IMR-90 (cell line): ENCODE results near the gene KIAA0825. TPM values are rescaled to one million over a fixed set of nuclear protein-coding genes. Genes with fewer than 3 reads are reported as not detected.
A peak's percentile ranks its signal among the peaks of the same experiment; 100 is the strongest.

ENCODE experiments used
- ATAC-seq: fragments of 200-7000 bp; cut with Tn5 transposase; 2 replicates; pipeline ENCODE4 v1.9.1; 2020; ENCODE audit warnings: low read depth, mild to moderate bottlenecking, moderate library complexity
- Bru-seq: library from RNA; stranded (reverse); fragments of 400-500 nt; gene quantifications from one replicate; lab custom pipeline; 2021; lab: Mats Ljungman, UMichigan
- BruChase-seq, 2 experiments: library from RNA; stranded (reverse); fragments of 400-500 nt; gene quantifications; one replicate each; lab custom pipeline; 2021; lab: Mats Ljungman, UMichigan
- BruUV-seq: library from RNA; stranded (reverse); fragments of 400-500 nt; replicated peaks from 2 replicates; lab custom pipeline; 2021; lab: Mats Ljungman, UMichigan
- CTCF ChIA-PET: fragments of 300-600 bp; formaldehyde crosslinking; extraction: SDS; loops from one replicate; lab custom pipeline; 2021; ENCODE audit warnings: antibody characterized with exemption; lab: Yijun Ruan, JAX
- POLR2A ChIA-PET: fragments of 300-600 bp; sonication (Branson Sonifier 250); formaldehyde crosslinking; loops from one replicate; lab custom pipeline; 2022; ENCODE audit warnings: antibody characterized with exemption; ENCODE audit not compliant: unreplicated experiment; lab: Charles Lee
- DNase-seq: peaks from one replicate; pipeline ENCODE4 v3.0.0; 2013
- H2AFZ ChIP-seq: replicated peaks from 2 replicates; pipeline ENCODE3; 2013; ENCODE audit warnings: low read length, mild to moderate bottlenecking; ENCODE audit not compliant: poor library complexity
- H2AK5ac ChIP-seq: 2 replicates; pipeline ENCODE4 v1.6.1; 2013; ENCODE audit warnings: low read depth, low read length, inconsistent platforms
- H2AK9ac ChIP-seq: replicated peaks from 2 replicates; pipeline ENCODE3; 2013; ENCODE audit warnings: mild to moderate bottlenecking, low read depth, low read length, moderate library complexity; ENCODE audit not compliant: poor library complexity
- H2BK120ac ChIP-seq: 2 replicates; pipeline ENCODE4 v1.6.1; 2013; ENCODE audit warnings: low read depth, low read length, inconsistent platforms
- H2BK15ac ChIP-seq: 3 replicates; pipeline ENCODE4 v1.6.1; 2013; ENCODE audit warnings: low read depth, low read length, inconsistent platforms
- H2BK20ac ChIP-seq: 2 replicates; pipeline ENCODE4 v1.6.1; 2013; ENCODE audit warnings: low read depth, mild to moderate bottlenecking, inconsistent platforms, low read length, moderate library complexity
- H2BK5ac ChIP-seq: 2 replicates; pipeline ENCODE4 v1.6.1; 2013; ENCODE audit warnings: mild to moderate bottlenecking, low read depth, low read length, inconsistent platforms; ENCODE audit not compliant: poor library complexity, severe bottlenecking
- H3K14ac ChIP-seq: replicated peaks from 2 replicates; pipeline ENCODE4 v1.6.1; 2013; ENCODE audit warnings: low read depth, low read length, inconsistent platforms
- H3K18ac ChIP-seq: 2 replicates; pipeline ENCODE4 v1.6.1; 2013; ENCODE audit warnings: low read depth, low read length, control low read depth
- H3K23ac ChIP-seq: 2 replicates; pipeline ENCODE4 v1.6.1; 2013; ENCODE audit warnings: low read depth, low read length, inconsistent platforms
- H3K27ac ChIP-seq: 2 replicates; pipeline ENCODE4 v1.5.1; 2013; ENCODE audit warnings: mild to moderate bottlenecking, control low read depth, low read length; ENCODE audit not compliant: insufficient read depth
- H3K27me3 ChIP-seq: 2 replicates; pipeline ENCODE4 v1.6.1; 2013; ENCODE audit warnings: low read length; ENCODE audit not compliant: control insufficient read depth, insufficient read depth
- H3K36me3 ChIP-seq: 2 replicates; pipeline ENCODE4 v1.6.1; 2013; ENCODE audit warnings: low read length, mixed read lengths; ENCODE audit not compliant: control insufficient read depth, insufficient read depth
- H3K4ac ChIP-seq: 2 replicates; pipeline ENCODE4 v1.6.1; 2013; ENCODE audit warnings: low read depth, low read length, inconsistent platforms
- H3K4me1 ChIP-seq: 2 replicates; pipeline ENCODE4 v1.6.1; 2013; ENCODE audit warnings: low read length, mixed read lengths; ENCODE audit not compliant: control insufficient read depth, insufficient read depth
- H3K4me2 ChIP-seq: 2 replicates; pipeline ENCODE4 v1.6.1; 2013; ENCODE audit warnings: low read depth, mild to moderate bottlenecking, control low read depth, low read length, moderate library complexity
- H3K4me3 ChIP-seq: 2 replicates; pipeline ENCODE4 v1.5.1; 2013; ENCODE audit warnings: low read depth, mild to moderate bottlenecking, control low read depth, low read length, moderate library complexity; ENCODE audit not compliant: insufficient read depth
- H3K56ac ChIP-seq: 2 replicates; pipeline ENCODE4 v1.6.1; 2013; ENCODE audit warnings: low read length, inconsistent platforms; ENCODE audit not compliant: insufficient read depth; ENCODE audit errors: extremely low read depth
- H3K79me1 ChIP-seq, 2 experiments: 2 replicates each; pipeline ENCODE4 v1.6.1; 2013; ENCODE audit warnings: low read length in 2 of 2, inconsistent platforms in 1 of 2, low read depth in 1 of 2
- H3K9ac ChIP-seq: 2 replicates; pipeline ENCODE4 v1.6.1; 2013; ENCODE audit warnings: low read depth, low read length, control low read depth
- H3K9me1 ChIP-seq: 2 replicates; pipeline ENCODE4 v1.6.1; 2013; ENCODE audit warnings: low read length, inconsistent platforms; ENCODE audit not compliant: insufficient read depth
- H3K9me3 ChIP-seq: 2 replicates; pipeline ENCODE4 v1.6.1; 2013; ENCODE audit warnings: low read length; ENCODE audit not compliant: control insufficient read depth, insufficient read depth
- H4K20me1 ChIP-seq: 2 replicates; pipeline ENCODE4 v1.6.1; 2013; ENCODE audit warnings: low read length, inconsistent platforms; ENCODE audit not compliant: insufficient read depth
- H4K5ac ChIP-seq: 2 replicates; pipeline ENCODE4 v1.6.1; 2013; ENCODE audit warnings: mild to moderate bottlenecking, low read depth, low read length, control low read depth
- H4K8ac ChIP-seq, 2 experiments: 2 replicates each; pipeline ENCODE4 v1.6.1; 2013; ENCODE audit warnings: low read depth in 2 of 2, low read length in 2 of 2, control low read depth in 1 of 2, inconsistent platforms in 1 of 2
- H4K91ac ChIP-seq: 2 replicates; pipeline ENCODE4 v1.6.1; 2013; ENCODE audit warnings: low read depth, low read length, inconsistent platforms; ENCODE audit not compliant: insufficient read depth
- MAFK ChIP-seq: IDR thresholded peaks from 2 replicates; pipeline ENCODE4 v1.6.1; 2012; ENCODE audit warnings: low read depth, low read length, improper control_type of control experiment
- MAZ ChIP-seq: IDR thresholded peaks from 2 replicates; pipeline ENCODE4 v1.6.1; 2012; ENCODE audit warnings: low read depth, mild to moderate bottlenecking, low read length, improper control_type of control experiment, moderate library complexity, borderline replicate concordance
- MXI1 ChIP-seq: IDR thresholded peaks from 2 replicates; pipeline ENCODE4 v1.6.1; 2012; ENCODE audit warnings: low read depth, mild to moderate bottlenecking, low read length, moderate library complexity, borderline replicate concordance
- POLR2A ChIP-seq: IDR thresholded peaks from 2 replicates; pipeline ENCODE4 v1.6.1; 2012; ENCODE audit warnings: mild to moderate bottlenecking, low read depth, low read length
- WGBS, 2 experiments: methylation state at CpG; one replicate each; pipeline versions ENCODE4 v1.1.5 to v1.1.7; 2013; ENCODE audit warnings: missing lambda C conversion rate in 2 of 2; ENCODE audit not compliant: insufficient read length in 1 of 2; ENCODE audit errors: extremely low coverage in 2 of 2; 5-methylcytosine and 5-hydroxymethylcytosine counted together
- dilution Hi-C: fragments of 300-500 bp; cut with HindIII; formaldehyde crosslinking; loops from one replicate; pipeline ENCODE4 v1.14.3; 2018; ENCODE audit warnings: low sequenced_read_pairs; ENCODE audit not compliant: unreplicated experiment
- in situ Hi-C: fragments of 300-500 bp; cut with MboI; formaldehyde crosslinking; loops from 3 replicates; pipeline ENCODE4 v1.14.3; 2019; ENCODE audit warnings: low sequenced_read_pairs, inconsistent platforms, mixed read lengths
- intact Hi-C: fragments of 100-400 bp; cut with micrococcal nuclease; formaldehyde crosslinking; loops from 2 replicates; pipeline ENCODE4 v1.10.0; 2022
- long read RNA-seq: library from polyadenylated mRNA; unstranded; transcript quantifications from one replicate; pipeline ENCODE4 v2.0.0, GENCODE V29; 2021; ENCODE audit not compliant: unreplicated experiment
- polyA plus RNA-seq, 3 experiments: library from polyadenylated mRNA; depleted of rRNA; stranded (reverse); fragments of >200 nt; gene quantifications; 2 replicates each; pipeline ENCODE4 v1.2.3, GENCODE V29; 2012; ENCODE audit warnings: low replicate concordance in 1 of 3
- total RNA-seq: library from RNA; depleted of rRNA; stranded (reverse); fragments of >200 nt; gene quantifications from 2 replicates; pipeline ENCODE4 v1.2.3, GENCODE V29; 2012; rRNA removed

The KIAA0825 gene, protein sequence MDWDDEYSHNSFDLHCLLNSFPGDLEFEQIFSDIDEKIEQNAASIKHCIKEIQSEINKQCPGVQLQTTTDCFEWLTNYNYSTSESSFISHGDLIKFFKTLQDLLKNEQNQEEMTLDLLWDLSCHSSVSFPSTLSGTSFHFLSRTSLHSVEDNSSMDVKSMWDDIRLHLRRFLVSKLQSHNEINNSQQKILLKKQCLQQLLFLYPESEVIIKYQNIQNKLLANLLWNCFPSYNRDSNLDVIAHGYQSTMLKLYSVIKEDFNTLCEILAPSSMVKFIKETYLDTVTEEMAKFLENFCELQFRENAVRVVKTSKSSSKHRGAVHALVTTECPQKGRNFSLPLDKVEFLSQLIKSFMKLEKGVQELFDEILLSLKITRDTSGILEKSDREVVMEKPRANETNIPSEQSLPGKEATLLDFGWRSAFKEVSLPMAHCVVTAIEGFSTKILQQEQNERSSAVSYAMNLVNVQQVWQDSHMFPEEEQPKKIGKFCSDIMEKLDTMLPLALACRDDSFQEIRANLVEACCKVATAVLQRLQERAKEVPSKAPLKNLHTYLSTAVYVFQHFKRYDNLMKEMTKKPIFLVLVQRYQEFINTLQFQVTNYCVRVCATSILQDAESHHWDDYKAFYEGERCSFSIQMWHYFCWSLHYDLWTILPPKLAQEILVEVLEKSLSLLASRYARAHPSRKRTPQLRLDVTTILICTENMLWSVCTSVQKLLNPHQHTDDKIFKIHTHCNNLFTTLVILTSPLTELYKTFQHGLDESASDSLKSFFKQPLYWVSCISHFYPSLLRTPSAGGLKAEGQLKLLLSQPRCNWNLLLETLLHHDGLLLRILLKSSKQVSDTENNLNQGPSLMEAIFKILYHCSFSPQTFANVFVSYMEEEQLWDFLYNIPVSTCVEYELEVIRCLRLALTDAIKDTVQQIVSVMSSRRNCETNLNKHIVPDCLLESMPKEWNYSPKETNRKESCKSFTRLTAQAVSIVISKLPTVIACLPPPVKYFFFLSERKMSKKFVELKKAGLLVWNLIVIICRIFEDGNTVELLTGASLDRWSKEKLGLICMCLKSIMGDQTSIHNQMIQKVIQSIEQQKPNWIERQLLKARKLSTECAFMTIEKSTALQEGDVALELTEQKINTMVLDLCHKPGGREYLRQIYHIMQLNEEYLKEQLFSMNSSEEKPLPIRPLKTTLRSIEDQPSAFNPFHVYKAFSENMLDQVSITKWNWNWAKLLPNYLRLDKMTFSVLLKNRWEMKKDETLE (N-terminal part only)
- total RNA-seq (1.8 and 3.9 TPM in 2 replicates), polyA plus RNA-seq (2012; rRNA removed) (0.20 and 0.46 TPM in 2 replicates), Bru-seq, nascent RNA (percentile 46 among the genes with signal in this experiment), BruChase-seq, experiment 1, labeled RNA remaining after a 6-hour chase (percentile 45 among the genes with signal in this experiment), BruChase-seq, experiment 2, labeled RNA remaining after a 2-hour chase (percentile 49 among the genes with signal in this experiment)
- polyA plus RNA-seq (2012; cell fraction: cytosol; rRNA removed), result 0.03 TPM in 2 replicates
- 0.02 and 0.36 TPM in 2 replicates for polyA plus RNA-seq (2012; cell fraction: nucleus; rRNA removed; ENCODE audit: low replicate concordance)
- long read RNA-seq, partial matches to known transcripts, result 0 of 1 reads
- long read RNA-seq, other reads (novel, unspliced or antisense), result 0 of 1 reads

DNA sequence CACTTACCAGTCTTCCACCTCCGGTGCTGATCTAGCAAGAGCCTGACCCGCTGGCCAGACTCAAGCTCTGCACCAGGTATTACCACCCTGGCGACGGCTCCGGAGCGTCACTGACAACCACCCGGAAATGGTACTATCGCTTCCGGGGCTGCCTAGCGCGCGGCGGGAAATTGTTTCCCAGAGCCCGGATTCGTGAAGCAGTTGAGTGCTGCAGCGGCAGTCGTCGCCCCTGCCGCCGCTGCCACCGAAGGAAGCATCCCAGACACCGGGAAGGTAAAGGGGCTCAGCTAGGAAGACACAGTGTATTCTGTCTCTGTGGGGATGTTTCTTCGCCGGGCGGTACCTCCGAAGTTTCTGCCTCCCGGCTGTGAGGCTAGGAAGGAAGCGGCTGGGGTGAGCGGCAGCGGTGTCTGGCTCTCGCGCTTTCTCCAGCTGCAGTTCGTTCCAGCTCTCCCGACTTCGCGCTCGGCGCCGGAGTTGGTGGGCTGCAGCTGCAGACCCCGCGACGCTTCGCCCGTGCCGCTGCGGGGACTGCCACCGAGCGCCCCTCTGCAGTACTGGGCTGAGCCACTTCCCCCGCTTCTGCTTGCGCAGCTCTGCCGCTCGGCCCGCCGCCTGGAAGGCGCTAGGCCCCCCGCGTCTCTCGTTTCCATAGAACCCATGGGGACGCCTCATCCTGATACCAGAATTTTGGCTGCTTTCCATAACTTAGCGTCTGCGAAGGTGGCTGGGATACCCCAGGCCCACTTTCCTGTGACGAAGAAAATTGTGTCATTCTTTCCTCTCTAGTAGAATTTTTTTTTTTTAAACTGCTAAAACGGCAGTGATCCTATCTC lies at the start of gene KIAA0825, which contains the start of gene SLF1:
TSS of gene KIAA0825 (minus strand) at position 112 of the 836 bp plus-strand sequence. CDS start 81,478 bp downstream, outside the sequence.
TSS of gene SLF1 (plus strand) at position 177 of the 836 bp plus-strand sequence. CDS start 10,142 bp downstream, outside the sequence.
- WGBS, 2 experiments, result 0% methylated on average over 29 of the region's 63 CpGs; no CpG with 5 or more reads in 1 of the 2 experiments
- no TSS peak for BruUV-seq

More for the DNA sequence above, at the start of gene KIAA0825, which contains the start of gene SLF1:
- Histone ChIP-seq H4K8ac (peak within 1 kb of the TSS; percentile 56 to 64), H3K9me1 (no peaks in the 10 kb centered on the region), H2AK9ac (peak within 1 kb of the TSS; percentile 35), H2AFZ (peak within 1 kb of the TSS; percentile 98), H3K4ac (peak within 1 kb of the TSS; percentile 64), H3K18ac (no peak within 1 kb of the TSS), H3K9me3 (no peaks in the 10 kb centered on the region), H2BK15ac (no peak within 1 kb of the TSS), H3K9ac (peak within 1 kb of the TSS; percentile 76), H3K27me3 (no peaks in the 10 kb centered on the region), H2BK5ac (peak within 1 kb of the TSS; percentile 43), H3K56ac (peak within 1 kb of the TSS; percentile 68; the same call in 1 of the 2 replicates), H3K79me1 (peaks cover 0 to 25% of the 10 kb centered on the region in 2 experiments; a peak in 2 of 4 replicates), H4K5ac (peak within 1 kb of the TSS; percentile 0; the same call in 1 of the 2 replicates), H3K4me2 (peak within 1 kb of the TSS; percentile 92), H2BK120ac (no peak within 1 kb of the TSS), H4K91ac (peak within 1 kb of the TSS; percentile 34; the same call in 1 of the 2 replicates), H2BK20ac (no peak within 1 kb of the TSS), H3K36me3 (no peaks in the 10 kb centered on the region), H4K20me1 (no peaks in the 10 kb centered on the region), H3K27ac (peak within 1 kb of the TSS; percentile 64), H2AK5ac (no peak within 1 kb of the TSS), H3K4me1 (no peaks in the 10 kb centered on the region), H3K4me3 (peak within 1 kb of the TSS; percentile 95), H3K14ac (peak within 1 kb of the TSS; percentile 41), H3K23ac (peak within 1 kb of the TSS; percentile 37)
- ChIA-PET POLR2A (no interaction called here), CTCF (interaction anchor here (1.7 kb wide), 1 partner anchor 119 kb away, joined by 7 read pairs; no protein-coding TSS in a partner anchor)
- ATAC-seq, result peak; percentile 90
- peak; percentile 84 for DNase-seq
- dilution Hi-C loops, result no loop called here
- peak; percentile 19; the same call in 1 of the 2 replicates for TF ChIP-seq MAZ
- peak; percentile 64; the same call in 1 of the 2 replicates for TF ChIP-seq MXI1
- no peak for TF ChIP-seq MAFK
- no peak for TF ChIP-seq POLR2A
- in situ Hi-C loops, result no loop called here
- intact Hi-C loops, result loop anchor here (2.0 to 10.0 kb wide), 4 partner anchors 74 to 1014 kb away; no protein-coding TSS in a partner anchor
